GM21528 (cell line): Measurements from ENCODE around the gene SLAMF8.

ENCODE experiments used
- ATAC-seq: cut with Tn5 transposase; IDR thresholded peaks from one replicate; pipeline ENCODE4 v1.9.1; 2021; ENCODE audit warnings: mild to moderate bottlenecking, moderate library complexity; ENCODE audit not compliant: unreplicated experiment, low FRiP score

Gene SLAMF8

GRCh38 chr1:159817276-159818041 lies 9.2 kb upstream of the SLAMF8 start:
- no peak for ATAC-seq

DNA sequence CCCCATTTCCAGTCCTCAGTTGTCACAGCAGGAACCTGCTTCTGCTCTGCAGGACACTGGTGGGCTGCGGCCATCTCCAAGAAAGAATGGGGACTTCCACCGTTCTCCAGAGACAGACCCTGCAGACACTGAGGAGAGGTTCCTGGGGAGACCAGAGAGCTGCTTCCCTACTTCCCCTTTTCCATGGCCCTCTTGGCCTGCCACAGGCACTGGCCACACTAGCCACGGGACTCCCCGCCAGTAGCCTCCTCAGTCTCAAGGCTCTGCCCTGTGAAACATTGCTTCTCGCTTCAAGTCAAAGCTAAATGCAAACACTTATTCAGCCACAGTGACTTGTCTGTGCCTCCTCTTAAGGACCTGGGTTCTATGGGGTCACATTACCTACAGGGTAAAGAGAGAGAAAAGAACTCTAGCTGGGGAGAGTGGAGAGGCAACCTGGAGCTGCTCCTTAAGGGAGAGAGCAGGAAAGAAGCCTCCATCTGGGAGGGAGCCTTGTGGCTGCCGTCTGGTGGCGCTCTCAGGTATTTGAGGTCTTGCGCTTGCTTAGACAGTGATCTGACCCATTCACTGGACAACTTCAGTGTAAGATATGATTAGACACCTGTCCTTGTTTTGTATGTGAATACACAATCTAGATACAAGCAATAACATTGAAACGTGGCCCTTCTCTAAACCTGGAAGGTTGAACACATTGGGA lies 5.4 kb upstream of the SLAMF8 start:
- ATAC-seq: no peak

DNA sequence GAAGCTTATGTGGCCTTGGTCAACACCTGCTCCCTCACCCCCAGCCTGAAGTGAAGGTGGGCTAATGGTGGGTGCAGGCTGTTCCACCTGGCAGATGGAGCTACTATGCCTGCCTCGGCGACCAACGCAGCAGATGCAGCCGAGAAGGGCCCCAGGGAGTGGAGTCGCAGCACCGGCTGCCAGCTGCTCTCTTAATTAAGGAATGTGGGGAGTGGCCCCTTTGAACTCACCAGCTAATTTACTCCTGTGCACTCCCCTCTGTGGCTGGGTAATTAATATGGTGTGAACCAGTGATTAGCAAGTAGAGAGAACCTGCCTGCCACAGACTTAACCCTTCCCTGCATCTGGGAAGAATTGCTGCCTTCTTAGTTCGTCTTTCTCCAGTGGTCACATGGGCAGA lies 3.3 kb upstream of the SLAMF8 start:
- no peak for ATAC-seq

- ATAC-seq: no peak
Observed at GRCh38 chr1:159825564-159825963, 1.1 kb upstream of the SLAMF8 start.

DNA sequence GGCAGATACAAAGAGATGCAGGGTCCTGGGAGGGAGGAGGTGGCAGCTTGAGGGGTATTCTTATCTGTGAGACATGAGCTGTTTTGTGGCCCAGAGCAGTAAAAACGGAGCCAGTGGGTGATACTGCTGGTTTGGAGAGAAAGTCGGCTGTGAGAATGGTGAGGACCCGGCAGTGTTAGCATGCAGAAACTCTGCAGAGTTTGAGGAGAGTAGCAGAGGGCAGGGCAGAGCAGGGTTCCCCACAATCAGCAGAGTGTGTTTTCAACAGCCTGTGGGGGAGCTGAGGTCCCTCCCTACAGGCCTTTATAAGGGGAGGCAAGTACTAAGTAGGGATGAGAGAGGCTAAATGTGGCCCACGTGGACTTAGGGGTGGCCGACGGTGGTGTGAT lies 423 bp downstream of the SLAMF8 start:
- no peak for ATAC-seq

- ATAC-seq: no peak
Observed at GRCh38 chr1:159827549-159827948, 876 bp downstream of the SLAMF8 start.

DNA sequence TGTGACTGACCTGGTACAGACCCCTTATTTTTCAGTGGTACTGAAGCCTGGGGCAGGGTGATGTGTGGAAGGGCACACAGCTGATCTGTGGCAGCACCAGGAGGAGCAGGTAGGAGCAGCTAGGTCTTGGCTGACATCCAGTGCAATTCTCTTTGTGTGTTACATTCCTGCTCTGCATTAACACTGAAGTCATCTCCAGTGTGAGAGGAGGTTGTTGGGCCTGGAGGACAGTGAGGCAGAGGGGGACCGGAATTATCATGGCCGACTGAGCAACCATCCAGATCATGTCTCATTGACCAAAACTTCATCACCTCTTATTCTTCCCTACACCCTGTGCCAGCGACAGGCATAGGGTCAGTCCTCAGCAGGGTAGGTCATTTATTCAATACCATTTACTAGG lies 1.5 kb downstream of the SLAMF8 start:
- ATAC-seq: no peak

GRCh38 chr1:159828581-159829272 lies 2.1 kb downstream of the SLAMF8 start:
- no peak for ATAC-seq

DNA sequence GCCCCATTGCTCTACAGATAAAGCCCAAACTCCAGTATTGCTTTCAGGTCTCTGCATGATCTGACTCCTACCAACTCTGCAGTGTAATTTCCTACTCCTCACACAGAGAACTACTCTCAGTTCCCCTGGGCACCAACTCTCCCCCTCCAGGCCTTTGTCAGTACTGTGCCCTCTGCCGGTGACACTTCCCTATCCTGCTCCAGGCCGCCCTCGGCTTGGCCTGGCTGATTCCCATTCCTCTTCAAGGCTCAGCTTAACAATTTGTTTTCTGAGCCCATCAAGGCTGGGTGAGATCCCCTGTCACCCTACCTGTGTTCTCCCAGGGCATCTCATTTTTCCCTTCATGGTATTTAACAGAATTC lies 2.6 kb downstream of the SLAMF8 start:
- ATAC-seq: peak; percentile 76

DNA sequence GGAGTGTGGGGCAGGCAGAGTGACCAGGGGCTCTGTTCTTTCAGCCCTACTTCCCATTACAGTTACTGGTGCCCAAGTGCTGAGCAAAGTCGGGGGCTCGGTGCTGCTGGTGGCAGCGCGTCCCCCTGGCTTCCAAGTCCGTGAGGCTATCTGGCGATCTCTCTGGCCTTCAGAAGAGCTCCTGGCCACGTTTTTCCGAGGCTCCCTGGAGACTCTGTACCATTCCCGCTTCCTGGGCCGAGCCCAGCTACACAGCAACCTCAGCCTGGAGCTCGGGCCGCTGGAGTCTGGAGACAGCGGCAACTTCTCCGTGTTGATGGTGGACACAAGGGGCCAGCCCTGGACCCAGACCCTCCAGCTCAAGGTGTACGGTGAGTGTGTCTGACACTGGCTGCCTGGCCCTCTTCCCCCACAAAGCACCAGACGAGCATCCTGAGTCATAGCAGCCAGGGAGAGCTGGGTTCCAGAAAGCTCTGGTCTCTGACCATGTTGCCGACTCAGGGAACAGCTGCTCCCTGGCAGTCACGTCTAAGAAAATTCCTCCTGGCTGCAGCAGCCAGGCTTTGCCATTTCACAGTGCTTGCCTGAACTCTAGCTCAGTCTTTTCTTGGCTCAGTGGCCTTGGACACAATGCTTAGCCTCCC lies 3.3 kb downstream of the SLAMF8 start:
- no peak for ATAC-seq

GRCh38 chr1:159830722-159831121 lies 4.0 kb downstream of the SLAMF8 start:
- ATAC-seq: no peak

GRCh38 chr1:159831412-159832141 lies 4.9 kb downstream of the SLAMF8 start:
- no peak for ATAC-seq

- no peak for ATAC-seq
Observed at GRCh38 chr1:159832309-159832708, 5.6 kb downstream of the SLAMF8 start.

DNA sequence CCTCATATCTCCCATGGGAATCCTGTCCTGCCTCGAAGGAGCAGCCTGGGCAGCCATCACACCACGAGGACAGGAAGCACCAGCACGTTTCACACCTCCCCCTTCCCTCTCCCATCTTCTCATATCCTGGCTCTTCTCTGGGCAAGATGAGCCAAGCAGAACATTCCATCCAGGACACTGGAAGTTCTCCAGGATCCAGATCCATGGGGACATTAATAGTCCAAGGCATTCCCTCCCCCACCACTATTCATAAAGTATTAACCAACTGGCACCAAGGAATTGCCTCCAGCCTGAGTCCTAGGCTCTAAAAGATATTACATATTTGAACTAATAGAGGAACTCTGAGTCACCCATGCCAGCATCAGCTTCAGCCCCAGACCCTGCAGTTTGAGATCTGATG lies 8.7 kb downstream of the SLAMF8 start:
- ATAC-seq: no peak

DNA sequence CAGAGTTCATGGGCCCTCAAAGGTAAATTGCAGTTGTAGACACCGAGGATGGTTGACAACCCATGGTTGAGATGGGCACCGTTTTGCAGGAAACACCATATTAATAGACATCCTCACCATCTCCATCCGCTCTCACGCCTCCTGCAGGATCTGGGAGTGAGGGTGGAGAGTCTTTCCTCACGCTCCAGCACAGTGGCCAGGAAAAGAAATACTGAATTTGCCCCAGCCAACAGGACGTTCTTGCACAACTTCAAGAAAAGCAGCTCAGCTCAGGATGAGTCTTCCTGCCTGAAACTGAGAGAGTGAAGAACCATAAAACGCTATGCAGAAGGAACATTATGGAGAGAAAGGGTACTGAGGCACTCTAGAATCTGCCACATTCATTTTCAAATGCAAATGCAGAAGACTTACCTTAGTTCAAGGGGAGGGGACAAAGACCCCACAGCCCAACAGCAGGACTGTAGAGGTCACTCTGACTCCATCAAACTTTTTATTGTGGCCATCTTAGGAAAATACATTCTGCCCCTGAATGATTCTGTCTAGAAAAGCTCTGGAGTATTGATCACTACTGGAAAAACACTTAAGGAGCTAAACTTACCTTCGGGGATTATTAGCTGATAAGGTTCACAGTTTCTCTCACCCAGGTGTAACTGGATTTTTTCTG lies 9.3 kb downstream of the SLAMF8 start:
- no peak for ATAC-seq

DNA sequence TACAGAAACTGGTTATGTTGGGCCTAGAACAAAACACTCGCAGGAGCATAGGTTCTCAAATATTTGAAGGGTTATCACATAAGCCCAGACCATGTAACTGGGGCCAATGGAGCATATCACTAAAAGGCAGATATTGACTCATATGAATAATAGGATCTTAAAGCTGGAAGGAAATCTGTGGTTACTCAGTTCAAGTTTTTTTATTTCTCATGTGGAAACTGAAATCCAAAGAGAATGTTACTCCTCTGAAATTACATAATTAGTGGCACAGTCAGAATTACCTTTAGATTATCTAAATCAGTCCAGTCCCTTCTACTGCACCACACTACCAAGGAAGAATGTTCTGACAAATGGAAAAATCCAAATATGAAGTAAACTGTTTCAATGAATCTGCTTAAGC lies 12.0 kb downstream of the SLAMF8 start:
- ATAC-seq: peak; percentile 60

GRCh38 chr1:159839116-159839849 lies 12.6 kb downstream of the SLAMF8 start:
- peak; percentile 72 for ATAC-seq

DNA sequence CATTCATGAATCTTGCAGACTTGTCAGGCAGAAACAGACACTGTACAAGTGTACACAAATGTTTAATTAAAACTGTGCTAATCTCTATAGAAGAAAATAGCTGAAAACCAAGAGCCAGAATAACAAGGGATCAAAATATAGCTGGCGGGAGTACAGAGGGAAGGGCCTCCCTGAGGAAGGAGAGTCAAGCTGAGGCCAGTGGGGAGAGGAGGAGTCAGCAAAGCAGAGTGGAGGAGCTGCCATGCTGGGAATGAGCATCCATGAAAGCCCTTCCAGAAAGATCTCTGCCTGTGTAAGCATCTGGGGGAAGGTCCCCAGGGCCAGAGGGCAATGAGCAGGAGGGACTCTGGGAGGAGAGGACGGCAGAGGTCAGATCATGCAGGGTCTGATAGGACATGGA lies 15.1 kb downstream of the SLAMF8 start:
- no peak for ATAC-seq

GRCh38 chr1:159843459-159843858 lies 16.8 kb downstream of the SLAMF8 start:
- no peak for ATAC-seq
